ENCODE data around the gene ZNF778. TPM values are rescaled to one million over a fixed set of nuclear protein-coding genes. Genes with fewer than 3 reads are reported as not detected.

ZNF778 gene
- total and polyA plus RNA-seq, 2 of the 13 experiments (the other 11 are each of a cell fraction or from before 2014, with no cell fraction given), result 3.8 to 7.2 TPM

- H3K9ac ChIP-seq (ENCODE audit: insufficient read depth, low read depth, low read length), result no peak overlapping the region
- H3K4me2 ChIP-seq (ENCODE audit: low read depth, low read length), result no peak overlapping the region
- 24% methylated on average over 15 of the region's 24 CpGs for WGBS (ENCODE audit: low lambda C conversion rate)
- intact Hi-C loops (cut with micrococcal nuclease; ENCODE audit: unreplicated experiment), result no loop called here
- H3K27ac ChIP-seq (ENCODE audit: extremely low read length, insufficient read depth, low read length), result no peak overlapping the region
- FAIRE-seq, result no peak
- peaks cover 7% of the 10 kb centered on the region; the same call in 1 of the 2 replicates for H4K20me1 ChIP-seq (ENCODE audit: insufficient read depth, low read length)
- H3K4me3 ChIP-seq (replicated peaks in 1 of 3; ENCODE audit: insufficient read depth in 1 of 3, low read depth in 2 of 3, low read length in 3 of 3), result no peak overlapping the region
- H3K9me3 ChIP-seq (ENCODE audit: low read length), result no peaks in the 10 kb centered on the region
- peaks cover 32% of the 10 kb centered on the region for H3K4me1 ChIP-seq (ENCODE audit: insufficient read depth, low read length)
- in situ Hi-C loops (cut with HindIII; ENCODE audit: extremely low pct_ligation_motif_present, low pct_unique_long_range_greater_than_20kb), result no loop called here
- ChIA-PET POLR2A (no interaction called here), CTCF (ENCODE audit: low intra/inter-chr PET ratio, low total read pairs) (no interaction called here)
- TF ChIP-seq ZNF598 (CRISPR knock-in tag; IDR thresholded peaks at IDR 0.05; ENCODE audit: borderline replicate concordance) (no peak), ZNF768 (CRISPR knock-in tag; IDR thresholded peaks at IDR 0.05) (peak; percentile 73)
- peaks cover 58 to 83% of the 10 kb centered on the region in 2 experiments for H3K27me3 ChIP-seq (ENCODE audit: control insufficient read depth in 1 of 2, insufficient read depth in 2 of 2, low read length in 2 of 2)
- BruUV-seq (replicated peaks), result no TSS peak
- H3K79me2 ChIP-seq (ENCODE audit: insufficient read depth, low read length), result no peaks in the 10 kb centered on the region
- no peak for DNase-seq (ENCODE audit: low spot score)
- peak; percentile 5; the same call in 1 of the 3 replicates for ATAC-seq
- no peaks in the 10 kb centered on the region for H3K36me3 ChIP-seq (replicated peaks in 1 of 2; ENCODE audit: control insufficient read depth in 1 of 2, insufficient read depth in 2 of 2, low read length in 2 of 2)
- no peak overlapping the region for H2AFZ ChIP-seq (ENCODE audit: low read length)
Measured at GRCh38 chr16:89178453-89179147, 38.9 kb upstream of the ZNF778 start.

- intact Hi-C loops (cut with micrococcal nuclease; ENCODE audit: unreplicated experiment) (no loop called here), in situ Hi-C loops (cut with HindIII; ENCODE audit: extremely low pct_ligation_motif_present, low pct_unique_long_range_greater_than_20kb) (no loop called here)
- Histone ChIP-seq H3K27ac (ENCODE audit: extremely low read length, insufficient read depth, low read length) (no peak overlapping the region), H3K4me1 (ENCODE audit: insufficient read depth, low read length) (peaks cover 32% of the 10 kb centered on the region), H3K9ac (ENCODE audit: insufficient read depth, low read depth, low read length) (no peak overlapping the region), H3K79me2 (ENCODE audit: insufficient read depth, low read length) (no peaks in the 10 kb centered on the region), H3K9me3 (ENCODE audit: low read length) (no peaks in the 10 kb centered on the region), H4K20me1 (ENCODE audit: insufficient read depth, low read length) (peaks cover 4% of the 10 kb centered on the region; the same call in 1 of the 2 replicates), H3K36me3 (replicated peaks in 1 of 2; ENCODE audit: control insufficient read depth in 1 of 2, insufficient read depth in 2 of 2, low read length in 2 of 2) (no peaks in the 10 kb centered on the region), H2AFZ (ENCODE audit: low read length) (no peak overlapping the region), H3K27me3 (ENCODE audit: control insufficient read depth in 1 of 2, insufficient read depth in 2 of 2, low read length in 2 of 2) (peaks cover 57 to 83% of the 10 kb centered on the region in 2 experiments), H3K4me2 (ENCODE audit: low read depth, low read length) (no peak overlapping the region), H3K4me3 (replicated peaks in 1 of 3; ENCODE audit: insufficient read depth in 1 of 3, low read depth in 2 of 3, low read length in 3 of 3) (no peak overlapping the region)
- 0 out of 2 replicates have a peak, but pooled peaks have one; percentile 51 for TF ChIP-seq AKAP8 (CRISPR knock-in tag; IDR thresholded peaks at IDR 0.05)
- no peak for TF ChIP-seq SNAPC4 (CRISPR knock-in tag; IDR thresholded peaks at IDR 0.05)
- peak; percentile 94 for TF ChIP-seq EZH2 (conservative IDR thresholded peaks at IDR 0.05; ENCODE audit: low read depth, low read length)
- peak; percentile 23; the same call in 1 of the 2 replicates for TF ChIP-seq MTA1 (CRISPR knock-in tag; IDR thresholded peaks at IDR 0.05; ENCODE audit: borderline replicate concordance)
- ChIA-PET POLR2A (no interaction called here), CTCF (ENCODE audit: low intra/inter-chr PET ratio, low total read pairs) (no interaction called here)
- 33% methylated on average over 13 of the region's 19 CpGs for WGBS (ENCODE audit: low lambda C conversion rate)
- DNase-seq (ENCODE audit: low spot score) (no peak), ATAC-seq (no peak), FAIRE-seq (no peak)
- BruUV-seq (replicated peaks), result no TSS peak
Measured at GRCh38 chr16:89179148-89179484, 38.4 kb upstream of the ZNF778 start.

Data from HepG2 (cell line).